Right lung (tissue), 10 donors: ENCODE measurements around the gene NLRP5. TPM values are rescaled to one million over a fixed set of nuclear protein-coding genes. Genes with fewer than 3 reads are reported as not detected.
"Not testable (repeated sequence)": the region's sequence is repeated elsewhere in the genome, so short reads cannot be mapped to it uniquely, and the experiment has no call there.

Source experiments
- DNase-seq, 2 donors: peaks; one replicate each; pipeline ENCODE4 v3.0.0-alpha.2; 2013
- long read RNA-seq, 8 donors: transcript quantifications; one replicate each; lab custom pipeline, GENCODE V29; 2026
- polyA plus RNA-seq, 5 donors: library from polyadenylated mRNA; unstranded; fragments of 120-200 nt; gene quantifications; one replicate each; pipeline versions ENCODE4 v1.2.1 to v1.2.3, GENCODE V29; 2013; ENCODE audit warnings: inconsistent platforms in 1 of 5, low replicate concordance in 1 of 5; ENCODE audit not compliant: insufficient read length in 5 of 5, insufficient read depth in 1 of 5

NLRP5 gene
- not detected for polyA plus RNA-seq
- long read RNA-seq, donor 1 = 0 reads
- long read RNA-seq, donor 2 = 0 reads
- long read RNA-seq, donor 3 = 0 reads
- long read RNA-seq, donor 4 = 0 reads
- long read RNA-seq, donor 5 = 0 reads
- long read RNA-seq, donor 6 = 0 reads
- long read RNA-seq, donor 7 = 0 reads
- long read RNA-seq, donor 8 = 0 reads

DNA sequence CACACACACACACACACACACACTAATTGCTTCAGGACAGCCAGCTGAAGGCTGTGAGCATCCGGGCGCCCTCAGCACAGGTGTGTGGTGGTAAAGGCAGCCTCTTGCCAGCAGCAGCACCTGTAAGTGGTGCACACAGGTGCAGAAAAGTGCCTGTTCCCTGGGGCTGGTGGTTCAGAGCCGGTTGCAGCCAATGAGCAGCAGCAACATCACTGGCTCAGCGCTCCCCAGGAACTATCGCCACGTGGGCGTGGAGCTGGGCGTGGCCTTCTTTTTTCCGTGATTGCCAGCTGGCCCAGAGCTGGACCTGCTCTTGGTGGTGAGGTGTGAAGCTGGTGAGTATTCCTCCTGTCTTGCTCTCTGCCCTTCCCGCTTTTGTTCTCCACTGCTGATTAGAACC is at the start of gene NLRP5:
Gene NLRP5 (plus strand): TSS at position 289 of the 400 bp plus-strand sequence.
- no peak for DNase-seq

DNA sequence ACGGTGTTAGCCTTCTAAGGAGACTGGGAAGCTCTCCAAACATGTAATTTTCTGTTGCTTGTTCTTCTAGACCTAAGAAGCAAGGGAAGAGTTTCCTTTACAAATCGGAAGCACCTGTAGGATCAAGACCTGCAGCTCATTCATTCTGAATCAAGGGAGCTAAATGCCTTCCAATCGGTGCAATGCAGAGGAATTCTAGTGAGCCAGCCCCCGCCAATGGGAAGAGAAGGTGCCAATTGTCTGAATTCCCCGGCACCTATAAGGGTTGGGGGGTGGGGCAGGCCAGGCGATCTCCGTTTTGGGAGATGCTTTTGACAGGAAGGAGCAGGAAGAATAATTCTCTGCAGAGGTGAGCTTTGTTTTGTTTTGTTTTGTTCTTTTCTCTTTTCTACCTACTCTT is 47.4 kb upstream of the NLRP5 start:
- DNase-seq = no peak

DNA sequence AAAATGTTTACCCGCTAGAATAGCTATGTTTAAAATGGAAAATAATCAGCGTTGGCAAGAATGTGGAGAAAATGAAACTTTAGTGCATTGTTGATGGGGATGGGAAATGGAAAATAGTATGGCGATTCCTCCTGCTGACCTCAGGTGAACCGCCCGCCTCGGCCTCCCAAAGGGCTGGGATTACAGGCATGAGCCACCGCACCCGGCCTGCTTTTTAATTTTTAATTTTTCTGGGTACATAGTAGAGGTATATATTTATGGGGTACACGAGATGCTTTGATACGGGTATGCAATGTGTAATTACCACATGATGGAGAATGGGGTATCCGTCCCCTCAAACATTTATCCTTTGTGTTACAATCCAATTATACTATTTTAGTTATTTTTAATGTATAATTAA is 46.3 kb upstream of the NLRP5 start:
- no peak for DNase-seq

DNA sequence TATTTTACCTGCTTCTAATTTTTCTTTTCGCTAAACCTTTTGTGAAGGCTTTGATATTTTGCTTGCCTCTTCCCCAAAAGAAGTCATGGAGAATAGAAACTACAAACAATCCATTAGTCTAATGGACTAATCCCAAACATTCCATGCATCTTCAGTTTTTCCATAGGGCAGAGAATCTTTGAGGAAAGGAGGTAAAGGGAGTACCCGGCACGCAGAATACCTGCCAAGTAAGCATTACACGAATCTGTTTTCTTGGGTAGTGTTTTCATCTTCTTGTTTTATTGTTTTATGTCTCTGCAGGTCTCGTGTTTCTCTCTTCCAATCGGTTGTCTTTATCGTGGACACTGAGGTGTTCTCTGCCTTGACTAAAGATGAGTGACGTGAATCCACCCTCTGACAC is 39.0 kb upstream of the NLRP5 start, which contains the start of gene NLRP8:
Gene NLRP8 (plus strand): TSS at position 301 of the 400 bp plus-strand sequence.
- no peak for DNase-seq

DNA sequence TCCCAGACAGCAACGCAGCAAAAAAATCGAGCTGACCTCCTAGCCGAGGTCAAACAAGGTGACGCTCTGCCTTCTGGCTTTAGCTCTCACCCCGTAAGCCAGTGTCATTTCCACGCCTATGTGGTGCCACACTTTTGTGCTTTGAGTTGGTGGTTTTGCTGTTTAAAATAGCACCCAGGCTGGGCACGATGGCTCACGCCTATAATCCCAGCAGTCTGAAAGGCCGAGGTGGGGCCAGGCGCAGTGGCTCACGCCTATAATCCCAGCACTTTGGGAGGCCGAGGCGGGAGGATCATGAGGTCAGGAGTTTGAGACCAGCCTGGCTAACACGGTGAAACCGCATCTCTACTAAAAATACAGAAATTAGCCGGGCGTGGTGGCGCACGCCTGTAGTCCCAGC is 36.0 kb upstream of the NLRP5 start:
- DNase-seq = not testable (repeated sequence)

DNA sequence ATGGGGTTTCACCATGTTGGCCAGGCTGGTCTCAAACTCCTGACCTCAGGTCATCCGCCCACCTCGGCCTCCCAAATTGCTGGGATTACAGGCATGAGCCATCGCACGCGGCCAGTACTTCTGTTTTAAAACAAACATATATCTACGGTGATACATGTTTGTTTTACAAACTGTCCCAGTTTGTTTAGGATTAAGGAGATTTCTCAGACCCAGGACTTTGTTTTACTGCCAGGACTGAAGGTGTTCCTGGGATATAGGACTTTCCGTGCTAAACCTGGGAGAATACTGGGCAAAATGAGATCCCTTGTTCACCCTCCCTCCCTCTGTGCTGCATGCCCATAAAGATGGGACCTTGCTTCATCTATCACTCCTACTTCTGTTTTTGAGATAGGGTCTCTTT is 30.1 kb upstream of the NLRP5 start:
- DNase-seq = no peak

DNA sequence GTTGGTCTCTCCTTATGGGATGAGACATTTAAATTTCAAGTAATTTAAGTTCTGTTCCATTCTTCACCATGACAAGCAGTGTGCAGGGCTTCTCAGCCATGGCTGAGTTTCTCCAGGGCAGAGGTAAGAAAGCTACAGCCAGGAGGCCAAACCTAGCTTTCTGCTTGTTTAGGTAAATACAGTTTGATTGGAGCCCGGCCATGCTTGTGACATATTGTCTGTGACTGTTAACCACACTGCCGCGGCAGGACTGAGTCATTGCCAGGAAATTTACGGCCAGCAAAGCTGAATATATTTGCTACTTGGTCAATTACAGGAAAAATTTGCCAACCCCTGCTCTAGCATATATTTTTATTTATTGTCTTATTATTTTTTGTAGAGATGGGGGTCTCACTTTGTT is 28.2 kb upstream of the NLRP5 start:
- no peak for DNase-seq

DNA sequence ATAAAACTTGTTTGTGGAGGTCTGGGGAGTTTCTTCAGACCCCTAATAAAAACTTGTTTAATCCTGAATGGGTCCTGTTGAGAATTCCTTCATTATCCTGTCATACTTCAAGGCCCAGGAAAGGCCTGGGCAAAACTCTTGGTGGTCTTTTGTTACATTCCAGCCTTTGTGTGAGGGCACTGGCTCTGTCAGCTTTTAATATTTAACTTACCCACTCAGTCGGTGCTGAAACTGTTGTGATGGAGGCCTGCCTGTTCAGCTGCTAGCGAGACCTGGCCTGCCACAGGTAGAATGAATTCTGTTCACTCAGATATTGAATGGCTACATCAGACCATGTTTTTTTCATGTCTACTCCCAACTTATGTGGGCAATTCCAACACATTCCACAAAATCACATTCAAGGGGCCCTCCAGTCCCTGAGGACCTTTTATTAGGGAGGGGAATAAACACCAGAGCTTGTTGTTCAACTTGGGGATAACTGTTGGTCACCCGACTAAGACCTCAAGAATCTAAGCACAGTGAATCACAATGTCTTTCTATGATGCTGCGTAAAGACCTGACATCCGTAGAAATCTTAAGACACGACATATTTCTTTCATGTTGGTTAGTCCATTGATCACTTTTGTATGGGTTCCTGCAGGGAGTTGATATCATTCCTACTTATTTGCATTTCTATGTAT is 26.4 kb upstream of the NLRP5 start:
- no peak for DNase-seq

DNA sequence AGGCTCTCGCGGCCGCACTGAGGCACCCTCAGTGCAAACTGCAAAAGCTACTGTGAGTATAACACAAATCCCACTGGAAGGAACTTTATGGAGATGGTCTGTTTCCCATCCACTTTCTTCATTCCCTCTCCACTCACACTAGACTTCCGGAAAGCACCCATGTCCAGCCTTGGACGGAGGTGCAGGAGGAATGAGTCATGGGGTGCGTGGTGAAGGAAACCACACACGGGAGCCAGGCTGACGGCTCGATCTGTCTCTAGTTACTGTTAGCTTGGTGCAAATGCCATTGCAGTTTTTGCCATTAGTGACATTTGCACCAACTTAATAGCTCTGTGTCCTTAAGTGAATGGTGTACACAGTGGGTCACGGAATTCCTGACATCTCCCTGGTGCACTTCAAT is 24.4 kb upstream of the NLRP5 start:
- DNase-seq = no peak

DNA sequence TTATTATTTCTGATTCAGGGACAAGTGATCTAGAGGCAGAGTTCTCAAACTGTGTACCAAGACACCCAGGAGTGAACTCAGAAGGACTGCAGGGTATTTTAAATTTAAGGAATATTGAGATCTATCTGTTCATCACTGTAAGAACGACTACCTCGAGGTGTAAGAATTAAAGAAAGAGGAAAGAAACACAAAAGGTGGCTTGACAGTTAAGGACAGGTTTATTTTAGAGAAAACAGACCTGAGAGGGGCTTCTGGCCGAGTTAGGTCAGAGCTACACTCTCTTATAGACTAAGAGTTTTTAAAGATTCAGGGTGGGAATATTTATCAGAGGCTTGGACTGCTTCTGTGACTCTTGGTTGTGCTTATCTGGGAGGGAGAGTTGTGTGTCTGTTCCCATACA is 12.6 kb upstream of the NLRP5 start:
- DNase-seq = no peak

DNA sequence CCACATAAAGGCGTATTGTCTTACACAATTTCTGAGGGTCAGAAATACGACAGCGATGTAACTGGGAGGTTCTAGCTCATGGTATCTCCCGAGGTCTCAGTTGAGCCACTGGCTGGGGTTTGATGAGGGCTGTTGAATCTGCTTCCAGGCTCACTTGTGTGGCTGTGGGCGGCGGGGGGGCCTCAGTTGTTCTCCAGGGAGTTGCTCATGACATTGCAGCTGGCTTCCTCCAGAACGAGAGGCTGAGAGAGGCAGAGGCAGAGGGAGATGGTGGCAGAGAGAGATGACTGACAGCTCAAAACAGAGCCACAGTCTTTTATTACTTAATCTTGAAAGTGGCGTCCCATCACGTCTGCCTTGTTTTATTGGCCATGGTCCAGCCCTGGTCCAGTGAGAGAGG is 6.2 kb upstream of the NLRP5 start:
- no peak for DNase-seq

DNA sequence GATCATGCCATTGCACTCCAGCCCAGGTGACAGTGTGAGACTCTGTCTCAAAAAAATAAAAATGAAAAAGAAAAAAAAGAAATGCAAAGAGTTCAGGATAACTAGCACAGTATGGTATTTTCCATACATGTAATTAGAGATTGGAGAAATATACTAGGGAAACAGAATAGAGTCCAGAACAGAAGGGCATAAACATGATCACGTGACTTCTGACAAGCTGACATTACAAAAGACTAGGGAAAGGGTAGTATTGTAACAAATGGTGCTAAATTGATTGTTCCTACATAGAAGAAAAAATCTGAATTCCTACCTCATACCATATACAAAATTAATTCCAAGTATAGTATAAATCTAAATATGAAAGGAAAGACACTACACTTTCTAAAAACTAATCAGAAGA is 1.3 kb upstream of the NLRP5 start:
- DNase-seq = no peak

DNA sequence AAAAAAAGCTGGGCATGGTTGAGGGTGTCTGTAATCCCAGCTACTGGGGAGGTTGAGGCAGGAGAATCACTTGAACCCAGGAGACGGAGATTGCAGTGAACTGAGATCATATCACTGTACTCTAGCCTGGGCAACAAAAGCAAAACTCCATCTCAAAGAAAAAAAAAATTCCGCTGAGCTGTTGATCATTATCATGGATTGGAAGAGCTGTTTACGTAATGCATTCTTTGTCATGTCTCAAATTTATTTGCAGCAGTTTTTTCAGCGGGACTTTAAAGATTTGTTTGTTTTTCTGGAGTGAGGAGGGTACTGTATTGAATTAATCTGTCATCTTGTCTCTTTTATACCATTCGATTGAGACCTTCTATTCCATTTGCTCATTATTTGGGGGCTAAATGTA is 4.3 kb downstream of the NLRP5 start:
- no peak for DNase-seq

DNA sequence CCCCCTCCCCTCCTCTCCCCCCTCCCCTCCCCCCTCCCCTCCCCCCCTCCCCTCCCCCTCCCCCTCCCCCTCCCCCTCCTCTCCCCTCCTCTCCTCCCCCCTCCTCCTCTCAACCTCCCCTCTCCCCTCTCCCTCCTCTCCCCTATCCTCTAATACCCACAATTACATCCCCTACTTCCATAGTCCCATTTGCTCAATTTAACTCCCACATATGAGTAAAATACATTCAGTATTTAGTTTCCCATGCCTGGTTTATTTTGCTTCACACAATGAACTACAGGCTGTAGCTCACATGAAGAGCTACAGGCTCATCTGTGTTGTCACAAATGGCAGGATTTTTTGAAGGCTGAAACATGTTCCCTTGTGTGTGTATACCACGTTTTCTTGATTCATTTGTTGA is 6.9 kb downstream of the NLRP5 start:
- no peak for DNase-seq

DNA sequence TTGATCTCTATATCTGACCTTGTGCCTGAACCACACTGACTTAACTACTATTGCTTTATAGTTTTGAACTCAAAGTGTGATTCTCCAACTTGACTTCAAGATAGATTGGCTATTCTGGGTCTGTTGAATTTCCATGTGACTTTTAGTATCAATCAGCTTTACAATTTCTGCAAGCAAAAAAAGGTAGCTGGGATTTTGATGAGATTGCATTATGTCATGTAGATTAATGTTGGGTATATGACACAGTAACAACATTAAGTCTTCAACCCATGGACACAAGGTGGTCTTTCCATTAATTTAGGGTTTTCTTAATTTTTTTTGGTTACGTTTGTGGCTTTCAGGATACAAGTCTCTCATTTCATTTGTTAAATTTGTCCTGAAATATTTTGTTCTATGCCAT is 28.2 kb downstream of the NLRP5 start:
- DNase-seq = no peak

DNA sequence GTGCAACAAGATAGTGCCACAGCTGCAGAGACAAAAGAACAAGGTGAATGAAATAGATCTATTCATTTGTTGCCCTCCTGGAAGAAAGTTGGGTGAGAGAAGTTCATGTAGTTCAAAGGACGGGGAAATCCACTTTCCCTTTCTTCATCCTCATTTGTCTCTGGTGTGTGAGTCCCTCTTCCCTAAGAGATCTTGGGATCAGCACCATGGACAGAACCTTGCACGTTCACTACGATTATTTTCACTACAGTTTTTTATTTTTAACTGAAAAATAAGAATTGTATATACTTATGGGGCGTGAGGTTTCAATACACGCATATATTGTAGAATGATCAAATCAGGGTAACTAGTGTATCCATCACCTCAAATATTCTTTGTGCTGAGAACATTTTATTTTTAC is 29.2 kb downstream of the NLRP5 start:
- no peak for DNase-seq

DNA sequence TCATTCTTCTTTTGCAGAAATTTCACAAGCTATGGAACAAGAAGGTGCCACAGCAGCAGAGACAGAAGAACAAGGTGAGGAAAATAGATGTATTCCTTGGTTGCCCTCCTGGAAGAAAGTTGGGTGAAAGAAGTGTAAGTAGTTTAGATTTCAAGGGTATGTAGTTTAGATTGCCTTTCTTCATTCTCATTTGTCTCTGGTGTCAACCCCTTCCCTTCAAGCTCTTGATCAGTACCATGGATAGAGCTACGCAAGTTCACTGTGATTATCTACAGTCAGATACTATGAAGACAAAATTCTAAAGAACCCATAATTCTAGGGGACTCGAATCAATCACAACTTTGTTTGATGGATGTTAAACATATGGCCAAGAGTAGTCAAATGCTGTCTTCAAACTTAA is 32.8 kb downstream of the NLRP5 start:
- DNase-seq = not testable (repeated sequence)

DNA sequence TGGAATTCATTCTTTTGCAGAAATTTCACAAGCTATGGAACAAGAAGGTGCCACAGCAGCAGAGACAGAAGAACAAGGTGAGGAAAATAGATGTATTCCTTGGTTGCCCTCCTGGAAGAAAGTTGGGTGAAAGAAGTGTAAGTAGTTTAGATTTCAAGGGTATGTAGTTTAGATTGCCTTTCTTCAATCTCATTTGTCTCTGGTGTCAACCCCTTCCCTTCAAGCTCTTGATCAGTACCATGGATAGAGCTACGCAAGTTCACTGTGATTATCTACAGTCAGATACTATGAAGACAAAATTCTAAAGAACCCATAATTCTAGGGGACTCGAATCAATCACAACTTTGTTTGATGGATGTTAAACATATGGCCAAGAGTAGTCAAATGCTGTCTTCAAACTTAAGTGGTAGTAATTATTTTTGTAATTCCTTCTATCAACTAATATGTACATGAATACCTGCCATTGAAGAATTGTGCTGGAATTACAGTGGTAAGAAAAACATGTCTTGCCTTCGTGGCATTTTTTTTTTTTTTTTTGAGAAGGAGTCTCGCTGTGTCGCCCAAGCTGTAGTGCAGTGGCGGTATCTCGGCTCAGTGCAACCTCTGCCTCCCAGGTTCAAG is 33.9 kb downstream of the NLRP5 start:
- not testable (repeated sequence) for DNase-seq

DNA sequence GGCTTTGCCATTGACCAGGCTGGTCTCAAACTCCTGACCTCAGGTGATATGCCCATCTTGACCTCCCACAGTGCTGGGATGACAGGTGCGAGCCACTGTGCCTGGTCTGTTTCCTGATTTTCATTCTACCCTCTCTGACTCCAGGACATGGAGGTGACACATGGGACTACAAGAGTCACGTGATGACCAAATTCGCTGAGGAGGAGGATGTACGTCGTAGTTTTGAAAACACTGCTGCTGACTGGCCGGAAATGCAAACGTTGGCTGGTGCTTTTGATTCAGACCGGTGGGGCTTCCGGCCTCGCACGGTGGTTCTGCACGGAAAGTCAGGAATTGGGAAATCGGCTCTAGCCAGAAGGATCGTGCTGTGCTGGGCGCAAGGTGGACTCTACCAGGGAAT is 40.2 kb downstream of the NLRP5 start:
- DNase-seq = no peak

DNA sequence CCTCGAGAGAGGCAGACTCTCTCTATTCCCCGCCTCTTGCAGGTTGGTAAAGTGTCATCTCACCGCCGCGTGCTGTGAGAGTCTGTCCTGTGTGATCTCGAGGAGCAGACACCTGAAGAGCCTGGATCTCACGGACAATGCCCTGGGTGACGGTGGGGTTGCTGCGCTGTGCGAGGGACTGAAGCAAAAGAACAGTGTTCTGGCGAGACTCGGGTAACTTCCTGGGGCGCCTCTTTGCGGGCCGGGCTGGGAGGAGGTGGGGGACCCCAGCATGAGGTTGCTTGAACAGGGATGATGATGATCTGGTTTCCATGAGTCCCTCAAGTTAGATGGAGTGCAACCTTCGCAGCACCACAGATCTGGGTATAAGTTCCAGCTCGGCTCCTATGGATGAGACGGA is 67.0 kb downstream of the NLRP5 start:
- no peak for DNase-seq

DNA sequence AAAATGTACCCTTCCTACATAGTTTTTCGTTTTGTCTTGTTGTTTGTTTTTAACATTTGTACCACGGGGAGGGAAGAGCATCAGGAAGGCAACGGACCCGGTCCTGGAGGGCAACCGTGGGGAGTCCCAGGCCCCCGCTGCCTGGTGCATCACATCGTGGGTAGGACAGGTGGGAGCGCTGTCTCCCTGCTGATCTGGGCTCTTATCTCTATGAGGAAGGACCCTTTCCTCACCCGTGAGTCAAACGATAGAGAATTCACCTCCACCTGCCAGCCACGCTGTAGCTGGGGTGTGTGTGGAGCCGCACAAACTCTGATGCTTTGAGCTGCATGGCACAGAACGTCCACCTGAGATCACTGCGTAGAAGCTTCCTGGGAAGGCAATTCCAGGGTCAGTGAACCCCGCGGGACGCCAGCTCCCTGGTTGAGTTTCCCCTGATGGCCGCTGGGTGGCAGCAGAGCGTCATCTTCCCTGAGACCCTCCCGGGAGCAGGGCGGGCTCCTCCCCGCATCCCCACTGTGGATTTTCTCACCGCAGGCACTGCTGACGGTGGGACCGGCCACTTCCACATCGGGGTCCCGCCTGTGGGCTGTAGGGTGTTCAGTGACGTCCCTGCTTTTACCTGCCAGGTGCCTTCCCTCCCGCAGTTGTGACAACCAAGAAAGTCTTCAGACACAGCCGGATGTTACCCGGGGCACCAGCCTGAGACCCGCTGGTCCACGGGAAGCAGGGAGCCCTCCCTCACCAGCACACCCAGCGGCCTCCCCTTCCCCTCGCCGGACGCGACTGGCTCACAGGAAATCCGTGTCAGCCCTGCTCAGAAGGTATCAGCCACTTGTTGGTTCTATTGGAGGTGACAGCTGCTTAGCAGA is 79.8 kb downstream of the NLRP5 start:
- DNase-seq = peak; percentile 43 to 45

DNA sequence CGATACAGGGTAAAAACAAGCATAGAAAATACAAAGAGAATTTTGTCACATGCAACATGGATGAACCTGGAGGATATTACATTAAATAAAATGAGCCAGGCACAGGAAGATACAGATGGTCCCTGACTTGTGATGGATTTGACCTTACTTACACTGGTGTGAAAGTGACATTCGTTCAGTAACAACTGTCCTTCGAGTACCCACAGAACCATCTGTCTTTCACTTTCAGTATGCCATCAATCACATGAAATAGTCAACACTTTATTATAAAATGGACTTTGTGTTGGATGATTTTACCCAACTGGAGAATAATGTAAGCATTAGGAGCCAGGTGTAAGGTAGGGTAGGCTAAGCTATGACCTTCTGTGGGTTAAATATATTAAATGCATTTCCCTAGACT is 83.1 kb downstream of the NLRP5 start:
- DNase-seq = no peak
